Measurements from ENCODE around the gene ST6GAL1. TPM values are rescaled to one million over a fixed set of nuclear protein-coding genes. Genes with fewer than 3 reads are reported as not detected.

Gene ST6GAL1
- total and polyA plus RNA-seq, 2 of the 8 experiments (the other 6 are each of a cell fraction or from before 2014, with no cell fraction given) = 62.8 to 80.9 TPM

DNA sequence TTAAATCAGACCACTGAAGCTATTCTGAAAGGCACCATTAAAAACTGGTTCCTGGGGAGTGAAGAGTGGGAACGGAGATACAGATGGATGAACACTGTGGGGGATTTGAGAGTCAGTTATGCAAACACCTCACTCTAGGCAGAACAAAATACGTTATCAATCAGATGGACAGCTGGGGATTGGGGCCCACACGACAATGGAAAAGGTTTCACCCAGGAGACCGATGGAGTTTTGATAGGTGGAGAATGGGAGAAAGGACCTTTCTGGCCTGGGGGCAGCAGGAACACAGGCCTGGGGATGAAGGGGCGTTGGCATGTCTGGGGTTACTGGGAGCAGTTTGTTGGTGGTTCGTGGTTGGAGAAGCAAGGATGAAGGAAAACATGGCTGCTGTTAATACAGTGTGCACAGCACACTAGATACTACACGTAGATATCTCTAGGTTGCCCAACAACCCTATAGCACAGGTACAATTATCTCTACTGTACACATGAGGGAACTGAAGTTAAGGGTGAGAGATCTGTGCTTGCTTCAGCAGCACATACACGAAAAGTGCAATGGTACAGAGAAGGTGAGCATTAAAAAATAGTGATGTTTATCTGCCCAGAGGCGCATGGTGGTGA is 16.5 kb downstream of the ST6GAL1 start:
- Histone ChIP-seq H4K91ac (replicated peaks; ENCODE audit: insufficient read length, low read length) (no peak overlapping the region), H3K27ac (ENCODE audit: low read depth, low read length) (no peak overlapping the region), H2BK12ac (ENCODE audit: low read depth, low read length) (no peak overlapping the region), H4K8ac (ENCODE audit: extremely low read depth, insufficient read depth, low read length) (no peak overlapping the region), H3K36me3 (ENCODE audit: control insufficient read depth in 2 of 4, insufficient read depth in 4 of 4, low read length in 3 of 4) (peaks cover 2 to 35% (median 18%) of the 10 kb centered on the region in 4 experiments; a peak in 7 of 8 replicates), H3K14ac (ENCODE audit: insufficient read length) (no peak overlapping the region), H2BK20ac (ENCODE audit: low read length) (no peak overlapping the region), H3K4ac (replicated peaks; ENCODE audit: insufficient read length, low read depth, low read length) (no peak overlapping the region), H3K23me2 (ENCODE audit: low read depth, low read length) (no peaks in the 10 kb centered on the region), H3K4me3 (ENCODE audit: extremely low read depth in 1 of 4, insufficient read depth in 2 of 4, low read depth in 3 of 4, low read length in 4 of 4) (no peak overlapping the region), H3K56ac (replicated peaks; ENCODE audit: insufficient read length, low read depth, low read length) (no peak overlapping the region), H3K18ac (ENCODE audit: extremely low read depth, low read length) (no peak overlapping the region), H2BK15ac (ENCODE audit: low read length) (no peak overlapping the region), H3K23ac (ENCODE audit: insufficient read length) (no peak overlapping the region), H3K27me3 (replicated peaks in 1 of 4; ENCODE audit: control insufficient read depth in 3 of 4, extremely low read depth in 1 of 4, insufficient read depth in 3 of 4, low read length in 3 of 4) (no peaks in the 10 kb centered on the region), H3K4me2 (ENCODE audit: insufficient read depth in 1 of 2, low read depth in 2 of 2, low read length in 2 of 2) (no peak overlapping the region), H2BK5ac (ENCODE audit: low read depth, low read length) (no peak overlapping the region), H3K9me3 (ENCODE audit: insufficient read depth in 2 of 2, low read depth in 1 of 2, low read length in 1 of 2) (no peaks in the 10 kb centered on the region; a peak in 1 of 4 replicates), H4K20me1 (replicated peaks in 1 of 2; ENCODE audit: control insufficient read depth in 1 of 2, insufficient read depth in 2 of 2, low read length in 2 of 2) (peaks cover 7 to 22% of the 10 kb centered on the region in 2 experiments), H3K9ac (replicated peaks in 1 of 4; ENCODE audit: extremely low read depth in 1 of 4, low read depth in 3 of 4, low read length in 3 of 4) (no peak overlapping the region), H3K79me1 (ENCODE audit: low read depth, low read length) (peaks cover 5% of the 10 kb centered on the region), H3K4me1 (replicated peaks in 1 of 4; ENCODE audit: control insufficient read depth in 3 of 4, insufficient read depth in 4 of 4, low read length in 3 of 4) (peaks cover 0 to 2% (median 2%) of the 10 kb centered on the region in 4 experiments; a peak in 3 of 7 replicates), H2AK5ac (ENCODE audit: low read depth, low read length) (no peak overlapping the region), H4K5ac (ENCODE audit: insufficient read length, low read depth, low read length) (no peak overlapping the region), H2BK120ac (replicated peaks; ENCODE audit: low read depth, low read length) (no peak overlapping the region), H3K79me2 (ENCODE audit: control insufficient read depth in 1 of 2, insufficient read depth in 2 of 2, low read length in 2 of 2) (peaks cover 0 to 89% of the 10 kb centered on the region in 2 experiments; a peak in 3 of 4 replicates), H2AFZ (ENCODE audit: low read length) (no peak overlapping the region)
- FAIRE-seq (no peak), DNase-seq (ENCODE audit: low read depth in 1 of 2, low spot score in 2 of 2) (no peak)
- WGBS, 2 experiments (ENCODE audit: extremely low coverage in 1 of 2, insufficient coverage in 1 of 2, insufficient read length in 1 of 2, insufficient replicate concordance in 2 of 2, low coverage in 1 of 2, low lambda C conversion rate in 2 of 2, missing lambda C conversion rate in 1 of 2) = 94% methylated on average over 9 of the region's 9 CpGs; no CpG with 5 or more reads in 1 of the 2 experiments
- TF ChIP-seq BRCA1 (IDR thresholded peaks at IDR 0.05; ENCODE audit: low read depth, low read length) = no peak
- no peak for TF ChIP-seq SIRT6 (IDR thresholded peaks at IDR 0.05; ENCODE audit: low read length)
- no peak for TF ChIP-seq KDM1A (IDR thresholded peaks at IDR 0.05; ENCODE audit: borderline replicate concordance, low read length)
- ChIA-PET POLR2A (ENCODE audit: partially characterized antibody) (interaction anchor here (1.1 to 2.9 kb wide), 3 partner anchors 10 to 163 kb away, joined by 3 to 14 read pairs (median 3); partner anchors contain the start of genes EIF4A2 and ST6GAL1), CTCF (ENCODE audit: partially characterized antibody) (interaction anchor here (1.0 to 1.7 kb wide), 3 partner anchors 12 to 98 kb away, joined by 4 to 8 read pairs (median 4); no protein-coding TSS in a partner anchor)

All from H1 (cell line).